Fibroblast of skin of left quadriceps (primary cell): ENCODE results near the gene FGD4.
"Not testable (repeated sequence)": the region's sequence is repeated elsewhere in the genome, so short reads cannot be mapped to it uniquely, and the experiment has no call there.

Experiments
- DNase-seq, 2 experiments: peaks; one replicate each; pipeline ENCODE4 v3.0.0-alpha.2; 2013; ENCODE audit warnings: low read depth in 2 of 2

FGD4 gene

DNA sequence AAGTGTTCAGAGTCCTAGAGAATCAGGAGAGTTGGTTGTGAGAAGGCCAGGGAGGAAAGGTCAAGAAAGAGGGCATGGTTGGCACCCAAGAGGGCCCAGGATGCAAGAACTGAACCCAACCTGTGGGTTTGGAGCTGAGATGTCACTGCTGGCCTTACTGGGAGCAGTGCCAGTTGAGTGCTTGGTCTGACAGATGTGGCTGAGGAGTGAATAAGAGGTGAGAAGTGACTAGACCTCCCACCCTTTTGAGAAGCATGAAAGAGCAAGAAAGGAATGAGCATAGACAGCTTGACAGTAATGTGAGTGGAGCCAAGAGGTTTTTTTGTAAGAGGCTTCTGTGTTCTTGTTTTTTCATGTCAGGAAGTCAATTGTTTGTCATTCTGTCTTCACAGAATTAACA lies 95.3 kb downstream of the FGD4 start:
- no peak for DNase-seq

DNA sequence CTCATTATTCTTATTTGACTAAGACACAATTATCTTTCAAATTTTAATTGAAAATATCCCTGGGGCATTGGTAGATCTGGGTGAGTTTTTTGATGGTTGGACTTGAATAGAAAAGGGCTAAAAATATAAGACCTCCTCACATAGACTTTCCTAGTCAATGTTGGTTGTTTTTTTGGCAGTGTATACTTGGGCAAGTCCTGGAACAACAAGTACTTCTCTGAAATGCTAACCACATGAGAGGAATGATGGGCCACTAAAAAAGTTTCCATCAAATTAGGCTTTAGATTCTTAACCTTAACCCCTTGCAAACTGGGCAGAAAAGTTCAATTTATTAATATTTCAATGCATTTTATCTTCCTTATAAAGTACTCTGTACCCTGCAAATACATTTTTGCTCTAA lies 97.6 kb downstream of the FGD4 start:
- DNase-seq, result no peak

DNA sequence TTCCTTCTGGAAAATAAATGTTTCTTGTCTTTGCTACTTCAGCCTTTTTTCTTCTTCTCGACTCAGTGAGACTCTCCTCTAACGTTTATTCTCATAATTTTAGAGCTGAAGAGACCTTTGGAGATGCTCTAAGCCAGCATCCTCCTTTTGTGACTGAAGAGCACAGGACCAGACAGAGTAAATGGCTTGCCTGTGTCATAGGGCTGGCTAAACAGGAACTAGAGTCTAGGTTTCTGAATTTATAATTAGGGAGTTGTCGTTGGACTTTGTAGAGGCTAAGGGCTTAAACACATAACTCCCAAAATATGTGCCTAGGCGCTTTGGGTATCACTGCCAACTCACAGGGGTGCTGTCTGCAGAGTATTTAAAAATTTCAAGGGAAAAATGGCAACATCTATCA lies 98.5 kb downstream of the FGD4 start:
- no peak for DNase-seq

DNA sequence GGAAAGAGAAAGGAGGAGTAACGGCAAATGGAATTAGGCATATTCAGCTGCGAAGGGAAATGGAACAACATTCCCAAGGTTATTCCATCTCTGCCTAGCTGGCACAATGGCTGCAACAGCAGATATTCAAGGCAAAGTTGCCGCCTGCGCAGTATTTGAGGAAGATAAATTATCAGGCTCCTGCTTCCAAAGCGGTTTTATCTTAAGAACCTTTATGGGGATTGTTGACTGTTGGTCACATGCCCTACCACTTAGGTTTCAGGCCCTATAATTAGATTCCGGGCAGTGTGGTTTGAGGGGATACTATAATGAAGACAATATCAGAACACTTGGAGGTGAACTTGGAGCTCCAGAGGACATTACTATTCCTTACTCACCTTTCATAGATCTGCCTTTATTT lies 99.7 kb downstream of the FGD4 start:
- DNase-seq, result no peak

DNA sequence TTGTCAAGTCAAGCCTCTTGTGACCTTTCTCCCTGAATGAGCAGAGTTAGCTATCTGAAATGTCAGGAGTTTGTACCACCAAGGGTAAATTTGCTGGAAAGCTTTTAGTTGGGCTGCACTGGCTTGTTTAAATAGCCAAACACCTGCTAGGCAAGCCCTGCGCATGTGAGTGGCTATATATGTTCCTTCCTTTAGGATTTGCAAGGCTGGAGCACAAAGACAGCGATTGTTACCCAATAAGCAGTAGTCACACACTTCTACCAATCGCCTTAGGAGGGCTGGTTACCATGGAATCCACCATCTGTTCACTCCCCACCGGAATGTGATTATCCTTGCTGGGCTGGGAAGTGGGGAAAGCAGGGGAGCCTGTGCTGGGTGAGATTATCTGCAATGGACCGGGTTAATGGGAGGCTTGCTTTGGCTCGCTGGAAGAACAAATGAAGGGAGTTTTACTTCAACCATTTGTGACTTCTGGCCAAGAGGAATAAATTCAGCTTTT lies 102.5 kb downstream of the FGD4 start:
- peak; percentile 11 to 12 for DNase-seq

DNA sequence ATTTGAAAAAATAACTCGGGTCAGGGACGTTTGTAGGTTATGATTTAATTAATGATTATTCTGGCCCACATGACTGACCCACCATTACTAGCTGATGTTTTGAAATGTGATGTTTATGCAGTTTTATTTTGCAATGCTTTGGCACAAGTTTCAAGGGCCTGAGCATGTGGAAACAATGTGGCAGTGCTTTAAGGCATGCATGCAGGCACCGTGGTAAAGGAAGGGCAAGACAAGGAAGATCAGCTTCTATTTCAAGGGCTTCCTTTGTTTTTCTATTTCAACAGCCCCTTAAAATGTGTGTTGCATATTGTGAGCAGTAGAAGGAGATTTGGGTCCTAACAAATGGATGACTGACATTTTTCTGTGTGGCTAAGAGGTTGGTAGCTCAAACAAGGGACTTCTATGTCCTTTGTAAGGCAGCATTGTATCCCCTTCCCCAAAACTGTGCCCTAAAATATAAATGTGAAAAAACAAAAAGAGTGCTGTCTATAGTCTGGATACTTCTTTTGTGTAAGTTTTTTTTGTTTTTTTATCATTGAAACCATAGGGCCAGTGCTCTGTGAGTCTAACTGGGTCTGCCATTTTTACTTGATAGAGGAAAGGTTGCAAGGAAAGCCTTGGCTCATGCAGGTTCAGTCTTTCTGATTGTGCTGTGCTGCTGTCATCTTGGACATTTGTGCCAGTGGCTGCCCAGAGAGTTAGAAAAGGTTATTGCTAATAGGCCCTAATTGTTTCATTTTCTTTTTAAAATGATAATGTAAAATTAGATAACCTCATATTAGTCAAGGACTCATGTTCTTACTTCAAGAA lies 103.5 kb downstream of the FGD4 start:
- no peak for DNase-seq

DNA sequence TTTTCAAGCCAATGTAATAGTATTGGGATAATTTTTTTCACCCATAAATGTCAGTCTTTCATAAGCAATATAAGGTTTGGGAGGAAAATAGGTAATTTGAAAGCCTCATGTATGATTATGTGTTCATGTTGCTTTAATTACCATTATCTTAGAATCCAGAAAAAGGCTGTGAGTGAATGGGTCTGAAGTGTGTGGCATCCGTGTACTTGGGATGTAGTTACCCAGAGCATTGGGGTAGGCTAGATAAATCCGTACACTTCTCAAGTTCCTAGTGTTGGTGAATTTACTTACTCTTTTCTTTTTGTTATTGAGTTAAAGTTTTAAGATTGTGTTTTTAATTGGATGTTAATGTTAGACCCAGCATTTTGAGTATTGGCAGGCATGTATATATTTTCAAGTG lies 104.4 kb downstream of the FGD4 start:
- no peak for DNase-seq

DNA sequence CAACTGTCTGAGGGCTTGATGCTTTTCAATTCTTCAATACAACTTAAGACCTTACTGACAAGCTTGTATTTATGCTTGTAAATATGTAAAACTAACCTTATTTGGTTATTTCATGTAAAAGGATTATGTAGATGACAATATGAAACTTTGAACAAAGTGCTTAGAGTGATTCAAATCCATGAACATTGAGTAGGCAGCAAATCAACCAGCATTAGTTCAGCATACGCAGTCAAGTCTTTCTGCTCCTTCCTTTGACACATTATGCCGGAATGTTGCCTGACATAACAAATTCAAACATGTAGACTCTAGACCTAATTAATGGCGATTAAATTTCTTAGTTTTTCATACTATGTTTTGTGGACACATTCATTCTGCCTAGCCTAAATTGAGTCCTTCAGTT lies 105.2 kb downstream of the FGD4 start:
- DNase-seq, result no peak

DNA sequence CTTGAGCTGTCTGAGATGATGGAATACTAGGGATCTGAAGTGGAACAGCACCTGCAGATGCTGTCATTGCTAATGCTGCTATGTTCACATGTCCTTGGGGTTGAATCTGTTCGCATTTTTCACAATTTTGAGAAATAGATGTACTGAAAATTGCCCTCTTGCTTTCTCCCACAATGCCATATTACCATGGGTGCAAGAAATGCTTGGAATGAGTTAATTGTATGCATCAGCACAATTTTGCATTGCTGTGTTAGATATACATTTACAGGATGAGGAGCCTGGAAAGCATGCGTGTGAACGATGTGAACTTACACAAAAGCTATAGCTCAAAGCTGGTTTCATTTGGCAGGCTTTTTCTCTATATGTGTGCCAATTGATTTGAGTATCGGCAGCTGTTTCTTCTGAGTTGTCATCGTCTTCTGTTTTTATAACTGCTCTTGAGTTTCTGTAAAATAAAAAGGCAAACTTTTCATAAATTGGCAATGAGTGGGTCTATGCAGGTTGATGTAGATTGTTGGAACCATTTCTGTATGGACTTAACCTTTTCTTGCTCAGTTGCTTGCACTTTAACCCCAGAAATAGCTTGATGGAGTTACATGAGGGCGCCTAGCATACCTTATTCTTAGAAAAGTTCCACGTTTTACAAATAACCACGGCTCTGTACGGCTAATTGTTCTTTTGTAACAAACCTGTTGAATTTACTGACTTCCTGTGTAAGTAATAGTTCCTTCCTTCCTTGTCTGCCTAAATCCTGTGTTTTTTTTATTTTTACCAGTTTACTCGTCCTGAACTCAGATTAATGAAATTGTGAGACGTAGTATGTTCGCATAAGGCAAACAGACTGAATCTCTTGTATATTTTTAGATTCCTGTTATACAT lies 105.9 kb downstream of the FGD4 start:
- DNase-seq, result no peak

DNA sequence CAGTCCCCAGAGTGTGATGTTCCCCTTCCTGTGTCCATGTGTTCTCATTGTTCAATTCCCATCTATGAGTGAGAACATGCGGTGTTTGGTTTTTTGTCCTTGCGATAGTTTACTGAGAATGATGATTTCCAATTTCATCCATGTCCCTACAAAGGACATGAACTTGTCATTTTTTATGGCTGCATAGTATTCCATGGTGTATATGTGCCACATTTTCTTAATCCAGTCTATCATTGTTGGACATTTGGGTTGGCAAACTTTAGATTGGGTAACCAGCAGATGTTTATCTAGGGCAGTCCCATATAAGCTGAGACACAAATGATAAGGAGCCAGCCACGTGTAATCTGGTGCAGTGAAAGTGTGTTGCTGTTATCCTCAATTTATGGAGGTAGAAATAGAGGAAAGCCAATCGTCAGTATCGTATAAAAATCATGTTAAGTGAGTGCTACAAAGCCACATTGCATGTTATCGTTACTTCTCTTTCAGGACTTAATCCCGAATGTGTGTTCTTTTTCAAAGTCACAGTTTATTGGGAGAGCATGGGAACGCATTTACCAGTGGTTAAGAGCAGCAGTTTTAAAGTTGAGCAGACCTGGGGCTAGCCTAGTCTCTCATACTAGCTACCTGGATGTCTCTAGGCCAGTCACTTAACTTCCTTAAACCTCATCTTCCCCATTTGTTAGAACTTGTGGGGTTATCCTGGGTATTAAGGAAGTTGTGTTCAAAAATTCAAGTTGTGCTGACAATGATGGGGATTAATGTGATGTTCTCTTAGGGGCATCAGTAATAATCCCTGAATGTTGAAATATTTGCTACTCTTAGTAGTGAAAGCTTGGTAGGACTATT lies 108.0 kb downstream of the FGD4 start:
- not testable (repeated sequence) for DNase-seq

DNA sequence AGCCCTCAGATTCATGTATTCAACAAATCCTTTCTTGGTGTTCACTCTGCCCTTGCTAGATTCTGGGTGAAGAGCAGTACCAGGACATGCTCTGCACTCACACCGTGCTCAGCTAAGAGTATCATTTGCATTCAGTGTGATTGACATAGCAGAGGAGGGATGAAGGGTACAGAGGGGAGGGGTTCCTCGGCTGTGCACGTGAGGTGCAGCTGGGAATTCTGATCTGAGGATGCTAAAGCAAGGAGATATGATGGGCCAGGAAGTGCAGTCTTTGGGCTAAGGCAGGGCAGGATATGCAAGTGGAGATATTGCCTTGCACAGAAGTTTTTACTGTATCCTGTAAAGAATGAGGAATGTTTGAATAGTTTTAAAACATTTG lies 108.6 kb downstream of the FGD4 start:
- no peak for DNase-seq

DNA sequence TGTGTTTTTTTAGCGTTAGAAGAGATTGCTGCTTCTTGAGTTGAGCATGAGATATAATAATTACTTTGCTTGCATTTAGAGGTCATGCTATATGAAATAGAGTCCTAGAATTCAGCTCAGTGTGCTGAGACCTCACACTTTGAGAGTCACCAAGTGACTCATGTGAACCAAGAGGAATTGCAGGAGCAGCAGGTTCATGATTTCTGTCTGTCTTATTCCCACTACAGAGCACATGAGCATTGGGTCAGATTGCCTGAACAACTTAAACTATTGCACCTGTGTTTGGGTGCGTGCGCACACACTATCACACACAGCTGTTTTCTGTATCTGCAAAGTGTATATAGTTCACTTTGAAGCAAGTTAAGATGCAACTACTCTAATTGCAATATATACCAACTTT lies 109.3 kb downstream of the FGD4 start:
- DNase-seq, result no peak

DNA sequence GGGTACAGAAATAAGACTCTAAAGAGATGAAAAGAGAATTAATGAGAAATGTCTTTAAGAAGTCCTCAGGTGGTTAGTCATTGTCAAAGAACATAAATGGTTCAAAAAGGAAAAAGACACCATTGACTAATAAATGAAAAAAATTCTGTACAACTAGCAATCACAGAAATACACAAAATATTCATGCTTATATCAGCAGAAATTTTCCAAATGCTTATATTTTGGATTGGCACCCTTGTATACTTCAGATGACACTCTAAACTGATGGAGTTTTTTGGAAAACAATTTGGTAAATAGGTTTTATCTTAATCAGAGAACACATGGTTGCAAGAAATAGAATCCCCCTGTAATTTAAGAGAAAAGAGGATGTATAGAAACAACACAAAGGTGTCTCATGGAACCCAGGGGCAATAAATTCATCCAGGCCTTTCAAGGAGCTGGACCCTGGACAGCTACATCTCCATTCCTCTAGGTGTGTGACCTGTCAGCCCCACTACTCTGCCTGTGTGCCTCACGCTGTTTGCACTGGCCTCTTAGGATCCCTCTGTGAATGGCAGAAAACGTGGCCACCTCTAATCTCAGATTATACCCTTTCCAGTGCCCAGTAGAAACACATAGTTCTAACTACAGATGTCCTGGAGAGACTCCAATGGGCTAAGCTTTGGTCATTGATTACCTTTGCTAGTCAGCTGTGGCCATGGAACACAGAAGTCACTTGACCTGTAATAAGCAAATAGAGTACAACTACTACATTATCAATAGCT lies 110.2 kb downstream of the FGD4 start:
- DNase-seq, result no peak

DNA sequence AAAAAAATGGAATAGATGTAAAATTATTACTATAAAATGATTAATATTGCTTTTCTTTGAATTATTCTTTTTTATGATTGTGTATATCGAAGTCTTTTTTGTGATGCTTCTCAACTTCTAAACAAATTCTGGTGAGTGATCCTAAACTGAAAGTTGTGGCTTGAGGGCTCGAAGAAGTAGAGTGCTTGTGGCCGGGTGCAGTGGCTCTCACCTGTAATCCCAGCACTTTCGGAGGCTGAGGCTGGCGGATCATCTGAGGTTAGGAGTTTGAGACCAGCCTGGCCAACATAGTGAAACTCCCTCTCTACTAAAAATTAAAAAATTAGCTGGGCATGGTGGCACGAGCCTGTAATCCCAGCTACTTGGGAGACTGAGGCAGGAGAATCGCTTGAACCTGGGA lies 112.6 kb downstream of the FGD4 start:
- not testable (repeated sequence) for DNase-seq

DNA sequence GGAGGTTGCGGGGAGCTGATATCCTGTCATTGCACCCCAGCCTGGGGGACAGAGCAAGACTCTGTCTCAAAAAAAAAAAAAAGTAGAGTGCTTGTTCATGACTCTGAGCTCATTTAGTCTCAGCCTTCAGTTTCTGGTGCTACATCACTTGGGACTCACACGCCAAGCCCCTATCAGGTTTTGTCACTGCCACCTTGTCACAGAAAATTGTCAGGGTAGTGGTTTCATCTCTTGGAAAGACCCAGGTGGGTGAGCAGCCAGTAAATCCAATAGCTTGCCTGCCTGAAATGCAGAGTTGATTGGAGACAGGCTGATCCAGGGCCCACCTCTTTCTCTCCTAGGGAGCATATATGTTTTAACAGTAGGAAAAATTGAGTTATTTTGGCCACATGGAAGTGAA lies 113.0 kb downstream of the FGD4 start:
- DNase-seq, result no peak

DNA sequence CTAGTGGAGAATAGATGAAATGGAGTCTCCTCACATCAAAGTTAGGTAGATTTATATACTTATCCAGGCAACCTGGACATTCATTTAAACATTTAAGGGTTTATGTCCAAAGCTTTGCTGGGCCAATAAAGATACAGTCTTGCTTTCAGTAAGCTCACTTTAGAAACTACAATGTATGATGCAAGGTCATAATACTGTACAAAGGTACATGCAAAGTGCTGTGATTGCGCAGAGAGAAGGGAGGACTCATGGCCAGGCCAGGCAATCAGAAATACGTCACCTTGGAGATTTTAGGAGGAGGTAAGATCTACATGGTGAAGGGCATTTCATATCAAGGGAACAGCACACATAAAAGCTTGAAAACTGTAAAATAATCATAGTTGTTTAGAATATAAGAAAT lies 113.6 kb downstream of the FGD4 start:
- DNase-seq, result no peak

DNA sequence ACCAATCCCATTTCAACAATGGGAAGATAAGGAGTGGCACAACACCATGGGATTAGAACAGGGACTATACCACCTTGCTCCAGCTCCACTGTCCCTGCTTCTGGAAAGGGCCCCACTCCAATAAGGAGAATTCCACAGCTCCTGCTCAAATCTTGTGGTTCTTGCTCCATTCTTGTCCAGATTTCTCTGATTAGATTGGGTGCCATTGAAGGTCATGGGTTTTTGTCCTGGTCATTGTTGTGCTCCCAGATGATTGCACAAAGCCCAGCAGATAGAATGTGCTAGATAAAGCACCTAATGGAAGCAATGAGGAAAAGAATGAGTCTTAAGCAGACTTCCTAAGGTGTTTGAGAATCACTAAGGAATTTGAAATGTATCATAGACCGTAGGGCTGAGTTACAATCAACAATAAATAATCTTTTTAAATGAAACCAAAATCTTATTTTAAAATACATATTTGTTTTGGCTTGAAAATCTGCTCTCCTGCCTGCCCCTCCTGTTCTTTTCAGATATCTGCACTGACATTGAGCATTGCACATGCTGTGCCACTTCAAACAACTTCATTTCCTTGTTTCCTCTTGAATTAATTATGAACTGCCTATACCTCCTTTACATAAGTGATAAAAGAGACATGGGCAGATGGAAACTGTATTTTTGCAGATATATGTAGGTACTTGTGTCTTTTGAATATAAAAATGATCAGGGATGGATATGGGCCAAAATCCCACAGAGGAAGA lies 115.9 kb downstream of the FGD4 start:
- no peak for DNase-seq

DNA sequence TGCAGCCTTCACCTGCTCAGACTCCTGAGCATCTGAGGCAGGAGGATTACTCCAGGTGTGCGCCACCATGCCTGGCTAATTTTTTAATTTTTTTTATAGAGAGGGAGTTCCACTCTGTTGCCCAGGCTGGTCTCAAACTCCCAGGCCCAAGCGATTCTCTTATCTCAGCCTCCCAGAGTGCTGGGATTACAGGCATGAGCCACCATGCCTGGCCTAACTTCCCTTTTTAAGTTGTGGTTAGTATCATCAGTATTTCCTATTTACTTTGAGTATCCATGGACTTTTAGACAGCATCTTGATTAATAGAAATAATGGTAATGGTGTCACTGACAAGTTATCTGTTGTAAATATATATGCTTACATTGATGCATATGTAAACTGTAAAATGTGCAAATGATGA lies 116.9 kb downstream of the FGD4 start:
- no peak for DNase-seq

DNA sequence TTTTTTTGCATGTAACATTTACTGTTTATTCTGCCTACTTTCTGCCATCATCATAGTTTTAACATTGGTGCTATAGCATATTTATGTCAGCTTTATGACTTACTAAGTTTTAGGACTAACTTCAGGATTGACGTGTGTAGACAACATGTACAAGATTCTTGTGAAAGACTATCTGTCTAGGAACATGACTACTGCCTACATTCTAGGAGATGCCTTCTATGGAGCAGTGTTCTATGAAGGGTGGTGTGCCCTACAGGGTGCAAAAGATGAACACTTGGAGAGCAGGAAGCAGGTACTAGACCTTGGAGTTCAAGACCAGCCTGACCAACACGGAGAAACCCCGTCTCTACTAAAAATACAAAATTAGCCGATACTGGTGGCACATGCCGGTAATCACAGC lies 118.6 kb downstream of the FGD4 start:
- no peak for DNase-seq

DNA sequence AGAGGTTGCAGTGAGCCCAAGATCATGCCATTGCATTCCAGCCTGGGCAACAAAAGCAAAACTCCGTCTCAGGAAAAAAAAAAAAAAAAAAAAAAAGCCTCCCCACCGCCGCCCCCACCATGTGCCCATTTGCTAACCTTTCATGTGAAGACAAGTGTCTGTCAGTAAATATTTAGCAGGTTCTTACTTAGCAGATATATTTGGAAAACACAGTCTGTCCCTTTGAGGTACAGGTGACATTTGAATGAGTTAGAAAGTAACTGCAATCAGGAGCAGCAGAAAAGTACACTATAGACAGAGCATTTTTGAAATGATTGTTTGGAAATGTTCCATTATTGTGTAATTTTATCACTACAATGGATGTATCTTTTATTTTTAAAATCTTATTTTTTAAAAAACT lies 119.7 kb downstream of the FGD4 start:
- DNase-seq, result no peak
